GM12878 (cell line): Measurements from ENCODE around the gene CCDC68. TPM values are rescaled to one million over a fixed set of nuclear protein-coding genes. Genes with fewer than 3 reads are reported as not detected.

ENCODE experiments used
- ATAC-seq: fragments of 200-7000 bp; cut with Tn5 transposase; 3 replicates; pipeline ENCODE4 v1.9.1; 2020; ENCODE audit warnings: mild to moderate bottlenecking, moderate library complexity
- BruUV-seq: library from RNA; stranded (reverse); fragments of 400-500 nt; replicated peaks from 2 replicates; lab custom pipeline; 2021; lab: Mats Ljungman, UMichigan
- CTCF ChIA-PET: fragments of 300-600 bp; sonication (Branson Sonifier 250); formaldehyde crosslinking; extraction: SDS; loops from one replicate; lab custom pipeline; 2021; ENCODE audit warnings: inconsistent platforms; lab: Yijun Ruan, JAX
- POLR2A ChIA-PET: fragments of 350-600 bp; formaldehyde crosslinking; extraction: SDS; loops from one replicate; lab custom pipeline; 2021; ENCODE audit warnings: inconsistent platforms; lab: Charles Lee
- RAD21 ChIA-PET: fragments of 300-600 bp; sonication (Branson Sonifier 250); formaldehyde crosslinking; loops from one replicate; lab custom pipeline; 2023; ENCODE audit warnings: antibody characterized with exemption; ENCODE audit not compliant: unreplicated experiment; lab: Charles Lee
- SMC1A ChIA-PET: fragments of 300-600 bp; sonication (Branson Sonifier 250); formaldehyde crosslinking; loops from one replicate; lab custom pipeline; 2023; ENCODE audit not compliant: unreplicated experiment, uncharacterized antibody; lab: Charles Lee
- DNase-seq: peaks from one replicate; pipeline ENCODE4 v3.0.0-alpha.2; 2011; ENCODE audit warnings: low read depth, low spot score
- FAIRE-seq: peaks from 3 replicates; lab custom pipeline; 2011; peaks lifted over from hg19 to GRCh38; lab: Jason Lieb, UNC
- H2AFZ ChIP-seq: 2 replicates; pipeline ENCODE4 v1.6.0; 2011; ENCODE audit warnings: low read depth, low read length, control low read depth; ENCODE audit not compliant: control insufficient read depth
- H3K27ac ChIP-seq: 2 replicates; pipeline ENCODE4 v1.5.1; 2011; ENCODE audit warnings: control low read depth; ENCODE audit not compliant: control insufficient read depth, insufficient read depth
- H3K27me3 ChIP-seq, 2 experiments: replicated peaks in 1 of 2; 2 replicates each; pipeline versions ENCODE4 v1.6.0 to v1.6.1; 2011; ENCODE audit warnings: low read length in 1 of 2; ENCODE audit not compliant: control insufficient read depth in 2 of 2, insufficient read depth in 2 of 2
- H3K36me3 ChIP-seq, 2 experiments: 2 replicates each; pipeline ENCODE4 v1.5.1; 2011; ENCODE audit warnings: low read length in 1 of 2; ENCODE audit not compliant: control insufficient read depth in 2 of 2, insufficient read depth in 2 of 2
- H3K4me1 ChIP-seq: 2 replicates; pipeline ENCODE4 v1.6.1; 2011; ENCODE audit warnings: mild to moderate bottlenecking, low read length, moderate library complexity, mixed read lengths; ENCODE audit not compliant: control insufficient read depth, insufficient read depth
- H3K4me2 ChIP-seq: 2 replicates; pipeline ENCODE4 v1.6.0; 2011; ENCODE audit warnings: control low read depth; ENCODE audit not compliant: control insufficient read depth, insufficient read depth
- H3K4me3 ChIP-seq: fragments of 200-600 bp; sonication (generic); 2 replicates; pipeline ENCODE4 v1.5.1; 2016
- H3K79me2 ChIP-seq: 2 replicates; pipeline ENCODE4 v1.6.0; 2011; ENCODE audit warnings: low read length; ENCODE audit not compliant: control insufficient read depth, insufficient read depth
- H3K9ac ChIP-seq: 2 replicates; pipeline ENCODE4 v1.8.0; 2011; ENCODE audit warnings: low read length, control low read depth, mixed read lengths; ENCODE audit not compliant: control insufficient read depth, insufficient read depth
- H3K9me3 ChIP-seq: replicated peaks from 3 replicates; pipeline ENCODE4 v1.5.1; 2011; ENCODE audit warnings: mild to moderate bottlenecking, low read length; ENCODE audit not compliant: control insufficient read depth, insufficient read depth
- H4K20me1 ChIP-seq: 2 replicates; pipeline ENCODE4 v1.6.0; 2011; ENCODE audit not compliant: control insufficient read depth, insufficient read depth
- BCL11A ChIP-seq: IDR thresholded peaks from 2 replicates; pipeline ENCODE4 v1.6.1; 2011; ENCODE audit warnings: low read depth, low read length
- BCLAF1 ChIP-seq: fragments of 450-650 bp; IDR thresholded peaks from 2 replicates; pipeline ENCODE4 v1.6.1; 2017; ENCODE audit warnings: antibody characterized with exemption, mild to moderate bottlenecking, moderate library complexity
- BRCA1 ChIP-seq: IDR thresholded peaks from 2 replicates; pipeline ENCODE4 v1.6.1; 2011; ENCODE audit warnings: low read depth, low read length, improper control_type of control experiment
- E2F4 ChIP-seq: IDR thresholded peaks from 2 replicates; pipeline ENCODE4 v1.6.1; 2012; ENCODE audit warnings: low read depth, low read length, improper control_type of control experiment
- ESRRA ChIP-seq: IDR thresholded peaks from 2 replicates; pipeline ENCODE4 v1.6.1; 2012; ENCODE audit warnings: mild to moderate bottlenecking, low read length, improper control_type of control experiment
- FOS ChIP-seq: IDR thresholded peaks from 3 replicates; pipeline ENCODE4 v1.6.1; 2011; ENCODE audit warnings: borderline replicate concordance; ENCODE audit not compliant: insufficient read length; ENCODE audit errors: extremely low read depth
- FOXK2 ChIP-seq: fragments of 450-650 bp; IDR thresholded peaks from 2 replicates; pipeline ENCODE4 v1.6.1; 2017; ENCODE audit warnings: mild to moderate bottlenecking, moderate library complexity
- JUNB ChIP-seq: IDR thresholded peaks from 2 replicates; pipeline ENCODE4 v1.6.1; 2016; ENCODE audit warnings: antibody characterized with exemption, mild to moderate bottlenecking
- KLF5 ChIP-seq: fragments of 450-650 bp; IDR thresholded peaks from 2 replicates; pipeline ENCODE4 v1.6.1; 2014; ENCODE audit warnings: mild to moderate bottlenecking; ENCODE audit not compliant: partially characterized antibody
- NBN ChIP-seq: fragments of 450-650 bp; IDR thresholded peaks from 2 replicates; pipeline ENCODE4 v1.6.1; 2016
- RB1 ChIP-seq: fragments of 450-650 bp; formaldehyde crosslinking; IDR thresholded peaks from 2 replicates; pipeline ENCODE4 v1.6.1; 2017; ENCODE audit warnings: mild to moderate bottlenecking, borderline replicate concordance
- SMC3 ChIP-seq: IDR thresholded peaks from 2 replicates; pipeline ENCODE4 v1.6.1; 2011; ENCODE audit warnings: low read length, improper control_type of control experiment, borderline replicate concordance
- TAF1 ChIP-seq: IDR thresholded peaks from 2 replicates; pipeline ENCODE4 v1.6.1; 2011; ENCODE audit warnings: mild to moderate bottlenecking, low read depth, low read length, borderline replicate concordance
- YBX1 ChIP-seq: fragments of 450-650 bp; IDR thresholded peaks from 2 replicates; pipeline ENCODE4 v1.6.1; 2016; ENCODE audit warnings: antibody characterized with exemption
- YY1 ChIP-seq: IDR thresholded peaks from 2 replicates; pipeline ENCODE4 v1.6.1; 2011; ENCODE audit warnings: low read depth, mild to moderate bottlenecking, low read length
- WGBS: methylation state at CpG from one replicate; pipeline ENCODE4 v1.1.6; 2016; ENCODE audit warnings: low lambda C conversion rate; ENCODE audit not compliant: insufficient replicate concordance, insufficient coverage; ENCODE audit errors: missing lambda C conversion rate; 5-methylcytosine and 5-hydroxymethylcytosine counted together
- in situ Hi-C: fragments of 300-500 bp; cut with MboI; formaldehyde crosslinking; loops from 9 replicates; pipeline ENCODE4 v1.14.3; 2018; ENCODE audit warnings: mixed read lengths
- intact Hi-C: fragments of 100-400 bp; cut with micrococcal nuclease; formaldehyde crosslinking; loops from one replicate; pipeline ENCODE4 v1.14.2; 2022; ENCODE audit not compliant: unreplicated experiment
- polyA plus RNA-seq, 11 experiments: library from polyadenylated mRNA; depleted of rRNA in 4 of 11; unstranded in 6 of 11; stranded (reverse) in 5 of 11; fragments of >200 nt; fragmentation: Nextera tagmentation in 4 of 11; fragmentation: Illumina TruSeq in 1 of 11; extraction: Ambion mirVana in 4 of 11; extraction: Trizol in 1 of 11; gene quantifications; 1 replicate in 1 of 11; 2 replicates in 10 of 11; pipeline versions ENCODE4 v1.2.1 to v1.2.3, GENCODE V29; 2011 to 2016; ENCODE audit warnings: inconsistent platforms in 2 of 11, missing spikeins in 2 of 11, low read depth in 1 of 11
- total RNA-seq, 4 experiments: library from RNA; depleted of rRNA in 3 of 4; stranded (reverse); fragments of >200 nt in 3 of 4; fragmentation: Illumina TruSeq in 1 of 4; extraction: Trizol in 1 of 4; gene quantifications; 2 replicates each; pipeline versions ENCODE4 v1.2.1 to v1.2.3, GENCODE V29; 2013 to 2021
- TF ChIP-seq, protein P1 (sequence below): IDR thresholded peaks from 2 replicates; pipeline ENCODE4 v1.6.1; 2011; ENCODE audit warnings: borderline replicate concordance, low read depth, mild to moderate bottlenecking, moderate library complexity, mixed read lengths, low read length; ENCODE audit not compliant: insufficient read depth; ENCODE audit errors: extremely low read length
- TF ChIP-seq, protein P2 (sequence below), 3 experiments: IDR thresholded peaks in 2 of 3; conservative IDR thresholded peaks in 1 of 3; 2 replicates each; pipeline ENCODE4 v1.5.1; 2011; ENCODE audit warnings: low read depth in 3 of 3, low read length in 3 of 3, mild to moderate bottlenecking in 3 of 3, control low read depth in 2 of 3, moderate library complexity in 2 of 3, inconsistent platforms in 1 of 3, mixed read lengths in 1 of 3; ENCODE audit not compliant: control insufficient read depth in 2 of 3, insufficient read depth in 1 of 3; ENCODE audit errors: extremely low read depth in 1 of 3
- TF ChIP-seq, protein P3 (sequence below): fragments of 450-650 bp; IDR thresholded peaks from 2 replicates; pipeline ENCODE4 v1.6.1; 2016; ENCODE audit warnings: mild to moderate bottlenecking

CCDC68 gene
- total and polyA plus RNA-seq, 10 of the 15 experiments (the other 5 are each of a cell fraction or from before 2014, with no cell fraction given): 0.04 TPM; not detected in 9

DNA sequence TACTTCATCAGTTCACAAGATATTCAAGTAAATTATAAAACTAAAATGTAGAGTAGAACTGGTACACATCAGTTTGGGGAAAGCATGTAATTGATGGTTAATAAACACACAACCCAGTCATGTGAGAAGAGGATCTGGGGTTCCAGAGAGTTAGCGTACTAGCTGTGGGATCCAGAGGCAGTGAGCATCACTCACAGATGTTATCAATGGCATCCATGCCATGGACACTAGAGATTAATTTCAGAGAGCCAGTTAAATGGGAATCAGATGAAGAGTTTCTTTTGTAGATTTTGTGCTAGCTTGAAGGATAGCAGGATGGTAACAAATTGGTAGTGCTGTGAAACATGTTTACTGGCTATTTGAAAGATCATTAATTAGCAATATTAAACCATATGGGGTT is 21.8 kb upstream of the CCDC68 start:
- RAD21 ChIA-PET: no interaction called here
- in situ Hi-C loops: loop anchor here (5.0 to 25.0 kb wide), 3 partner anchors 304 to 534 kb away; no protein-coding TSS in a partner anchor
- no TSS peak for BruUV-seq
- TF ChIP-seq JUNB (no peak), YBX1 (no peak), BCLAF1 (no peak), E2F4 (no peak), FOS (no peak), YY1 (no peak), BRCA1 (no peak), RB1 (no peak), NBN (no peak), KLF5 (no peak), TAF1 (no peak), SMC3 (no peak), ESRRA (no peak), FOXK2 (no peak), BCL11A (no peak)
- TF ChIP-seq, protein P1, sequence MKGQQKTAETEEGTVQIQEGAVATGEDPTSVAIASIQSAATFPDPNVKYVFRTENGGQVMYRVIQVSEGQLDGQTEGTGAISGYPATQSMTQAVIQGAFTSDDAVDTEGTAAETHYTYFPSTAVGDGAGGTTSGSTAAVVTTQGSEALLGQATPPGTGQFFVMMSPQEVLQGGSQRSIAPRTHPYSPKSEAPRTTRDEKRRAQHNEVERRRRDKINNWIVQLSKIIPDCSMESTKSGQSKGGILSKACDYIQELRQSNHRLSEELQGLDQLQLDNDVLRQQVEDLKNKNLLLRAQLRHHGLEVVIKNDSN: no peak
- TF ChIP-seq, protein P2, sequence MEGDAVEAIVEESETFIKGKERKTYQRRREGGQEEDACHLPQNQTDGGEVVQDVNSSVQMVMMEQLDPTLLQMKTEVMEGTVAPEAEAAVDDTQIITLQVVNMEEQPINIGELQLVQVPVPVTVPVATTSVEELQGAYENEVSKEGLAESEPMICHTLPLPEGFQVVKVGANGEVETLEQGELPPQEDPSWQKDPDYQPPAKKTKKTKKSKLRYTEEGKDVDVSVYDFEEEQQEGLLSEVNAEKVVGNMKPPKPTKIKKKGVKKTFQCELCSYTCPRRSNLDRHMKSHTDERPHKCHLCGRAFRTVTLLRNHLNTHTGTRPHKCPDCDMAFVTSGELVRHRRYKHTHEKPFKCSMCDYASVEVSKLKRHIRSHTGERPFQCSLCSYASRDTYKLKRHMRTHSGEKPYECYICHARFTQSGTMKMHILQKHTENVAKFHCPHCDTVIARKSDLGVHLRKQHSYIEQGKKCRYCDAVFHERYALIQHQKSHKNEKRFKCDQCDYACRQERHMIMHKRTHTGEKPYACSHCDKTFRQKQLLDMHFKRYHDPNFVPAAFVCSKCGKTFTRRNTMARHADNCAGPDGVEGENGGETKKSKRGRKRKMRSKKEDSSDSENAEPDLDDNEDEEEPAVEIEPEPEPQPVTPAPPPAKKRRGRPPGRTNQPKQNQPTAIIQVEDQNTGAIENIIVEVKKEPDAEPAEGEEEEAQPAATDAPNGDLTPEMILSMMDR (IDR thresholded peaks at IDR 0.05 in 2 of 3, conservative IDR thresholded peaks at IDR 0.05 in 1 of 3; ENCODE audit: control insufficient read depth in 2 of 3, extremely low read depth in 1 of 3, insufficient read depth in 1 of 3, low read depth in 3 of 3, low read length in 3 of 3): no peak
- TF ChIP-seq, protein P3, sequence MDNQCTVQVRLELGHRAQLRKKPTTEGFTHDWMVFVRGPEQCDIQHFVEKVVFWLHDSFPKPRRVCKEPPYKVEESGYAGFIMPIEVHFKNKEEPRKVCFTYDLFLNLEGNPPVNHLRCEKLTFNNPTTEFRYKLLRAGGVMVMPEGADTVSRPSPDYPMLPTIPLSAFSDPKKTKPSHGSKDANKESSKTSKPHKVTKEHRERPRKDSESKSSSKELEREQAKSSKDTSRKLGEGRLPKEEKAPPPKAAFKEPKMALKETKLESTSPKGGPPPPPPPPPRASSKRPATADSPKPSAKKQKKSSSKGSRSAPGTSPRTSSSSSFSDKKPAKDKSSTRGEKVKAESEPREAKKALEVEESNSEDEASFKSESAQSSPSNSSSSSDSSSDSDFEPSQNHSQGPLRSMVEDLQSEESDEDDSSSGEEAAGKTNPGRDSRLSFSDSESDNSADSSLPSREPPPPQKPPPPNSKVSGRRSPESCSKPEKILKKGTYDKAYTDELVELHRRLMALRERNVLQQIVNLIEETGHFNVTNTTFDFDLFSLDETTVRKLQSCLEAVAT: no peak

More for the DNA sequence above, 21.8 kb upstream of the CCDC68 start:
- WGBS: 33% methylated on average over 1 of the region's 1 CpG
- DNase-seq: no peak
- Histone ChIP-seq H3K79me2 (no peaks in the 10 kb centered on the region), H3K9ac (no peak overlapping the region), H3K4me1 (no peaks in the 10 kb centered on the region), H3K4me3 (no peak overlapping the region), H2AFZ (no peak overlapping the region), H3K9me3 (no peaks in the 10 kb centered on the region), H4K20me1 (no peaks in the 10 kb centered on the region), H3K36me3 (no peaks in the 10 kb centered on the region), H3K27ac (no peak overlapping the region), H3K4me2 (no peak overlapping the region), H3K27me3 (no peaks in the 10 kb centered on the region)
- CTCF ChIA-PET: interaction anchor here (1.6 kb wide), 1 partner anchor 423 kb away, joined by 5 read pairs; no protein-coding TSS in a partner anchor
- intact Hi-C loops: loop anchor here (5.0 kb wide), 2 partner anchors 424 to 589 kb away; no protein-coding TSS in a partner anchor
- no peak for ATAC-seq
- POLR2A ChIA-PET: no interaction called here
- SMC1A ChIA-PET: no interaction called here
- no peak for FAIRE-seq
